T follicular helper cell (primary cell): ENCODE measurements around the gene RFNG.
"Not testable (repeated sequence)": the region's sequence is repeated elsewhere in the genome, so short reads cannot be mapped to it uniquely, and the experiment has no call there.

ENCODE experiments used
- DNase-seq: peaks from one replicate; pipeline ENCODE4 v3.0.0-alpha.2; 2020; ENCODE audit warnings: low read depth

The RFNG gene

GRCh38 chr17:82042649-82043048 lies 9.0 kb downstream of the RFNG start:
- DNase-seq: no peak

GRCh38 chr17:82041144-82041814 lies 10.3 kb downstream of the RFNG start:
- no peak for DNase-seq

GRCh38 chr17:82039695-82040299 lies 11.8 kb downstream of the RFNG start:
- no peak for DNase-seq

- not testable (repeated sequence) for DNase-seq
These were observed 12.7 kb downstream of the RFNG start for GRCh38 chr17:82038796-82039409.

GRCh38 chr17:82037889-82038195 lies 13.8 kb downstream of the RFNG start:
- DNase-seq: no peak

GRCh38 chr17:82037092-82037888 lies 14.3 kb downstream of the RFNG start, which contains the start of gene DCXR:
DCXR (minus strand) TSS chr17:82037697; CDS start chr17:82037682, 15 bp downstream.
- DNase-seq: peak; percentile 88

GRCh38 chr17:82036634-82037091 lies 14.9 kb downstream of the RFNG start:
- DNase-seq: no peak

- DNase-seq: no peak
These were observed 15.5 kb downstream of the RFNG start for GRCh38 chr17:82035956-82036633.

- no peak for DNase-seq
These were observed 16.1 kb downstream of the RFNG start for GRCh38 chr17:82035488-82035887.

GRCh38 chr17:82034371-82035011 lies 17.1 kb downstream of the RFNG start:
- no peak for DNase-seq

GRCh38 chr17:82033359-82034085 lies 18.1 kb downstream of the RFNG start:
- no peak for DNase-seq

- no peak for DNase-seq
These were observed 19.6 kb downstream of the RFNG start for GRCh38 chr17:82031885-82032627.

GRCh38 chr17:82031303-82031884 lies 20.2 kb downstream of the RFNG start, which contains the start of gene RAC3:
RAC3 (plus strand) TSS chr17:82031678; CDS start chr17:82031762, 84 bp downstream.
- DNase-seq: no peak

- peak; percentile 75 for DNase-seq
These were observed 20.9 kb downstream of the RFNG start for GRCh38 chr17:82030470-82031302.

- no peak for DNase-seq
These were observed 21.6 kb downstream of the RFNG start for GRCh38 chr17:82029990-82030469.

GRCh38 chr17:82029391-82029790 lies 22.2 kb downstream of the RFNG start:
- DNase-seq: no peak

GRCh38 chr17:82028966-82029365 lies 22.6 kb downstream of the RFNG start:
- no peak for DNase-seq

- DNase-seq: no peak
These were observed 23.4 kb downstream of the RFNG start for GRCh38 chr17:82028246-82028645.
